Stimulated activated CD4-positive, alpha-beta T cell treated with anti-CD3 and anti-CD28 coated beads, TNF-alpha, amount 100 ng/mL, for 48 hours (primary cell): ENCODE measurements around the gene MUC2.

Source experiments
- DNase-seq, 3 donors: peaks; one replicate each; pipeline ENCODE4 v3.0.0-alpha.2; 2020; ENCODE audit warnings: low read depth in 3 of 3

Gene MUC2

DNA sequence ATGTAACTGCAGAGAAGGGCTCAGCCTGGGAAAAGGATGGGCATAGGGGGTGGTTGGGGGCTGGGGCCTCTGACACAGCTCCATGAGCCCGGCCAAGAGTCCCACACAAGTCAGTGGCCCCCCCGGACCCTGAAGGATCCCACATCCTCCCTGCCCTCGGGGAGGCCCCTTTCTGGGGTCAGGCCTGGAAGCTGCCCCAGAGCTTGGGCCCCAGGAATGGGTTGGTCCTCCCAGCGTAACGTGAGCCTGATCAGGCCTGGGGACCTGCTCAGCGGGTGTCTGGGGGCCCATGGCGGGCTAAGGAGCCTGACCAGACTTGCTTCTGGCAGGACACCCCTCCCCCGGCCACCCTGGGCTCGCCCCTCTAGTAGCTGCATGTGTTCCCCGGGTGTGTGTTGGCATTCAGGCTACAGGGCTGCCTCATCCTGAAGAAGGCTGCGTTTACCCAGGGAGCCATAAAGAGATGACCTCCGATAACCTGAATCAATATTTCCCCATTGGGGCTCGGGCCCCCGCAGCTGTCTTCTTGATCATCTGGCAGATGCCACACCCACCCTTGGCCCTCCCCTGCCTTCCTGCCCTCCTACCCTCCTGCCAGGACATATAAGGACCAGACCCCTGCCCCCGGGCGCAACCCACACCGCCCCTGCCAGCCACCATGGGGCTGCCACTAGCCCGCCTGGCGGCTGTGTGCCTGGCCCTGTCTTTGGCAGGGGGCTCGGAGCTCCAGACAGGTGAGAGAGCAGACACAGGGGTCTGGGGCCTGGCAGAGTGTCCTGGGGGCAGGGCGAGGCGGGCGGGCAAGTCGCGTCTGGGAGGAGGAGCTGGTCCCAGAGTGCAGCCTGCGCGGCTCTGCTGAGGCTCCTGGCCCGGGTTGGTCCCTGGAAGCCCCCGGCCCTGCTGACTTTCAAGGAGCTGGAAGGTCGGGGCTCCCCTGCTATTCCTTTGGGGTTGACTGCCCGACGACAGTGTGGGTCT, at the start of gene MUC2:
Gene MUC2, plus strand, starts transcription at position 631 of the 978 bp plus-strand sequence.
- no peak for DNase-seq

DNA sequence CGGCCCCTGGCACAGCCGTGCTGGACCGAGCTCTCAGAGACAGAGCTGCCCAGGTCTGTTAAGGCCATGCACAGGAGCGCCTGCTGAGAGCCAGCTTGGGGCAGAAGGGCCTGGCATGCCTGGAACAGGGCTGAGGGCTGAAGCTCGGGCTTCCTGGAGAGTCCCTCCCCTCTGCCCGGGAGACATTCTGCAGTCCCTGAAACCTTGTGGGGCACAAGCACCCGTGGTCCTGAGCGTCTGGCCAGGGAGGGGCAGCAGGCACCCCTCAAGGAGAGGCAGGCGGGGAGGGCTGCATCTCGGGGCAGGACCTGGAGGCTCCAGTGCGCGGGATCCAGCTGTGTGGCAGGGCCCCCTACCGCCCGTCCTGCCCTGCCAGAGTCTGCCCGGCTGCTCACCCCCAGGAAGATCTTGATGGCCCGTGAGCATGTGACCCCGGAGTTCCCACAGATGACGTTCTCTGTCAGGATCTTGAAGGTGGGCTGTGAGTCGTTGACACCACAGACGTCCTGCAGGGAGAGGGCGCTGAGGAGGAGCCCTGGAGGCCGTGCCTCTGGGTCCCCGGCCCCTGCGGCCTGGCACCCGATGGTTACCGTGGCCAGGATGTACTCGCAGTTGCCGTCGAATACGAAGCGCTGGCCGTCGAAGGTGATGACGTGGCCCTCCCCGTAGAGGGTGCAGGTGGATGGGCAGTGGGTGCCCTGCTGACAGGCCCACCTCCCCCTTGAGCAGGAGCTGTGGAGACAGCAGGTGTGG, 49.1 kb upstream of the MUC2 start:
- no peak for DNase-seq

GRCh38 chr11:1026163-1026450, 48.6 kb upstream of the MUC2 start:
- DNase-seq: no peak

DNA sequence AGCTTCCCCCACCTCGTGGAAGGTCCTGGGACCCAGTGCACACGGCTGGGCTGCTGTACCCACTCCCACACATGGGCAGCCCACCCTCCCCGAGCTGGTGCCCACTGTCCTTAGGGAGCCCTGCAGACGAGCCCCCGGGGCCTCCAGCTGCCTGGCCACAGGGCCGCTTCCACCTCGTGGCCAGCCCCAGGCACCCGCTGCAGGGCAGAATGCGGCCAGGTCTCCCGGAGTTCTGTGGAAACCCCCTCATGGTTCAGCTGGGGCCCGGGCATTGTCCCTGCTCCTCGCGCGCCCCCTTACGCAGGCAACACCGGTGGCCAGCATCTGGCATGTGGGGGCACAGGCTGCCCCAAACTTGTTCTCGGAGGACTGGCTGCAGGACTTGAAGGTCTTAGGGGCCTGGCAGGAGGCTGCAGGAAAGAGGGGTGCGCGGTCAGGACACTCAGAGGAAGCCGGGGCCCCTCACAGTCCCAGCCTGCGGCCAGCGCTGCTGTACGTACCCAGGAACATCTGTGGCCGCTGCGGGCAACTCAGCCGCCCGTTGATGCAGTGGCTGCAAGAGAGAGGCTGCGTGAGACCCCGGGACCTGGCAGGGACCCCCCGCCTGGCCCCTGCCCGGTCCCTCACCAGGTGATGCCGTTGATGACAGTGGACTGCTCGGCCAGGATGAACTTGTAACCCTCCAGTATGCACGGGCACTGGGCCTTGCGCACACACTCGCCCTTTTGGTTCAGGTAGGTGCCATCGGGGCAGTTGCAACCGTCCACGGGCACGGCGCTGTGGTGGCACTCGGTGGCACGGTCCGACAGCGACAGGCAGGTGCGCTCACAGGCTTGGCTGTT, 47.8 kb upstream of the MUC2 start:
- DNase-seq: no peak

GRCh38 chr11:1027483-1028290, 47.0 kb upstream of the MUC2 start:
- DNase-seq: no peak

GRCh38 chr11:1028291-1028540, 46.5 kb upstream of the MUC2 start:
- no peak for DNase-seq

GRCh38 chr11:1028616-1029015, 46.1 kb upstream of the MUC2 start:
- DNase-seq: no peak

GRCh38 chr11:1029051-1029450, 45.6 kb upstream of the MUC2 start:
- DNase-seq: no peak

- DNase-seq: no peak
These were observed 45.0 kb upstream of the MUC2 start for GRCh38 chr11:1029654-1030053.

GRCh38 chr11:1030086-1030485, 44.6 kb upstream of the MUC2 start:
- DNase-seq: no peak

DNA sequence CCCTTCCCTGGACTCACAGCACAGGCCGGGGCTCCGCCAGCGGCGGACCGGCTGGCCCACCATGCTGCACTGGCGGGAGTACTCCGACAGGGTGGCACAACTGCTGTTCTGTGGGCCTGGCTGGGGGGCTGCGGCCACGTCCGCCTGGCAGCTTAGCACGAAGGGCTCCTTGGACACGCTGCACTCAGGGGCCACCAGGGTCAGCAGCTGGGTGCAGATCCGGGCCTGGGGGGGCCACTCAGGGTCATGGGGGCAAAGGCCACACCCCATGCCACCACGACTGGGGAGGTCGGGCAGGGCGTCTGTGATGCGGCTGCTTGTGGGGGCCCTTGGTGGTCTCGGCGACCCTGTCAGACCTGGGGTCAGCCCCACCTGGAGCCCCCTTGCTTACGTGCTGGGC, 44.1 kb upstream of the MUC2 start:
- DNase-seq: no peak

GRCh38 chr11:1031121-1031899, 43.4 kb upstream of the MUC2 start:
- DNase-seq: no peak

DNA sequence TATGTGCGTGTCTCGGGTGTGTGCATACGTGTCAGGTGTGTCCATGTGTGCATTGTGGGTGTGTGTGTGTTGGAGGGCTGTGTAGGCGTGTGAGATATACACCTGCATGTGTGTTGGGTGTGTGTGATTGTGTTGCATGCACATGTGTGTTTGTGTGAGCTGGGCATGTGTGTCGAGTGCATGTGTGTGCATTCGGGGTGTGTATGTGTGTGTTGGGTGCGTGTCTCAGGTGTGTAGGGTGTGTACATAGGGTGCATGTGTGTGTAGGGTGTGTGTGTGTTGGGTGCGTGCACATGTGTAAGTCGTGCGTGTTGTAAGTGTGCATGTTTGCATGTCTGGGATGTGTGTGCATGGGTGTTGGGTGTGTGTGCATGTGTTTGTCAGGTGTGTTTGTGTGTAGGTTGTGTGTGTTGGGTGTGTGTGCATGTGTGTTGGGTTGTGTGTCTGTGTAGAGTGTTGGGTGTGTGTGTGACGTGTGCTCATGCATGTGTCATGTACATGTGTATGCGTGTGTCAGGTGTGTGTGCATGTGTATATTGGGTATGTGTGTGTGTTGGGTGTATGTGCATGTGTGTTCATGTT, 42.3 kb upstream of the MUC2 start:
- DNase-seq: no peak

GRCh38 chr11:1033016-1033798, 41.5 kb upstream of the MUC2 start:
- no peak for DNase-seq

GRCh38 chr11:1034001-1034400, 40.7 kb upstream of the MUC2 start:
- no peak for DNase-seq

DNA sequence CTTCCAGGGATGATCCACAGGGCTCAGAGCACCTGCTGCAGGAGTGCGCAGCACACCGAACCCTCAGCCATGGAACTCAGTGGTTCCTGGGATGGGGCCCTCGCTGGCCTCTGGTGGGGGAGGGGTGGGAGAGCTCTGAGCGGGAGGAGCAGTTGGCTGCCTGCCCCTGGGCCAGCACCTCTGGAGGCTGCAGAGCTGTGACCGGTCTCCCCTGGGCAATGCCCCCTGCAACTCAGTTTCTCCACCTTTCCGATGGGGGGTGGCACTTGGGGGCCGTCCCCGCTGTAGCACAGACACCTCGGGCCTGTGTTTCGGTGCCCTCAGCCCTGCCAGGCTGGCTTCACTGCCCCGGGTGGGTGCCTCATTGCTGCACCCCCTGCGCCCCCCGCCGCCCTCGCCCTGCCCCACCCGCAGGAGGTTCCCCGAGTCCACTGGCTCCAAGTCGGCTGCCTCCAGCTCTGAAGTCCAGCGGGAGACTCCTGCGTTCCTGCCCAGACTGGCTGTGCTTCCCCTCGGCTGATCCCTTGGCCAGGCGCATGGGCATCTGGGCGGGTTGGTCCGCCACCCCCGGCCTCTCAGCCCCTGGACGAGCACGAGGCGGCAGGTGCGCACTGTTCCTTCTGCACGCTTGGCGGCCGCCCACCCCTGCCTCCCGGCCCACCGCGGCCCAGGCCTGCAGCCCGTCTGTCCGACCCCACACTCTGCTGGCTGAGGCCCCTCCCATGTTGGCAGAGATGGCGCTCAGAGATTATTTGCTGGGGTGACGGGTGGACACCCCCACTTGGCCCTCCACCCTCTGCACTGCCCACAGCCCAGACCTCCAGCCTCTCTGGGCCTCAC, 40.0 kb upstream of the MUC2 start:
- DNase-seq: no peak

- no peak for DNase-seq
These were observed 38.9 kb upstream of the MUC2 start for GRCh38 chr11:1035577-1036283.

- DNase-seq: no peak
These were observed 38.3 kb upstream of the MUC2 start, which contains the start of gene MUC6 for GRCh38 chr11:1036303-1036923. Gene MUC6, minus strand, starts transcription at chr11:1036718. Its CDS starts 63 bp downstream, at chr11:1036655.
